HG03108 (cell line): ENCODE results near the gene GADD45GIP1.
A peak's percentile ranks its signal among the peaks of the same experiment; 100 is the strongest.
"Not testable (repeated sequence)": the region's sequence is repeated elsewhere in the genome, so short reads cannot be mapped to it uniquely, and the experiment has no call there.

ENCODE experiments used
- ATAC-seq: cut with Tn5 transposase; IDR thresholded peaks from one replicate; pipeline ENCODE4 v1.9.1; 2021; ENCODE audit warnings: moderate library complexity; ENCODE audit not compliant: unreplicated experiment

Gene GADD45GIP1

GRCh38 chr19:12944104-12944674 is 12.8 kb downstream of the GADD45GIP1 start:
- no peak for ATAC-seq

DNA sequence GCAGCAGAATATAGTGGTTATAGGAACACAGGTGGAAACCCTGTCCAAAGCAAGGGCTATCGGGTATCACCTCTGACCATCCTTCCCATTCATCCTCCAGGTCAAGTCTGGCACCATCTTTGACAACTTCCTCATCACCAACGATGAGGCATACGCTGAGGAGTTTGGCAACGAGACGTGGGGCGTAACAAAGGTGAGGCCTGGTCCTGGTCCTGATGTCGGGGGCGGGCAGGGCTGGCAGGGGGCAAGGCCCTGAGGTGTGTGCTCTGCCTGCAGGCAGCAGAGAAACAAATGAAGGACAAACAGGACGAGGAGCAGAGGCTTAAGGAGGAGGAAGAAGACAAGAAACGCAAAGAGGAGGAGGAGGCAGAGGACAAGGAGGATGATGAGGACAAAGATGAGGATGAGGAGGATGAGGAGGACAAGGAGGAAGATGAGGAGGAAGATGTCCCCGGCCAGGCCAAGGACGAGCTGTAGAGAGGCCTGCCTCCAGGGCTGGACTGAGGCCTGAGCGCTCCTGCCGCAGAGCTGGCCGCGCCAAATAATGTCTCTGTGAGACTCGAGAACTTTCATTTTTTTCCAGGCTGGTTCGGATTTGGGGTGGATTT is 13.5 kb downstream of the GADD45GIP1 start:
- ATAC-seq = no peak

GRCh38 chr19:12940897-12941296 is 16.1 kb downstream of the GADD45GIP1 start:
- ATAC-seq = no peak

DNA sequence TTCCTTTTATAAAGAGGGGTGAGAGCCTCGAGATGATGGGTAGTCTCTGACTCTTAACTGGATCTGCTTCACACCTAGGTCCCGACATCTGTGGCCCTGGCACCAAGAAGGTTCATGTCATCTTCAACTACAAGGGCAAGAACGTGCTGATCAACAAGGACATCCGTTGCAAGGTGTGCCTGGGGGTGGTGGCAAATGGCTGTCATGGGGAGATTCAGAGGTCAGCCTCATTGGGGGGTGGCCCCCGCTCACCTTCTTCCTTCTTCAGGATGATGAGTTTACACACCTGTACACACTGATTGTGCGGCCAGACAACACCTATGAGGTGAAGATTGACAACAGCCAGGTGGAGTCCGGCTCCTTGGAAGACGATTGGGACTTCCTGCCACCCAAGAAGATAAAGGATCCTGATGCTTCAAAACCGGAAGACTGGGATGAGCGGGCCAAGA is 17.0 kb downstream of the GADD45GIP1 start:
- ATAC-seq = no peak

DNA sequence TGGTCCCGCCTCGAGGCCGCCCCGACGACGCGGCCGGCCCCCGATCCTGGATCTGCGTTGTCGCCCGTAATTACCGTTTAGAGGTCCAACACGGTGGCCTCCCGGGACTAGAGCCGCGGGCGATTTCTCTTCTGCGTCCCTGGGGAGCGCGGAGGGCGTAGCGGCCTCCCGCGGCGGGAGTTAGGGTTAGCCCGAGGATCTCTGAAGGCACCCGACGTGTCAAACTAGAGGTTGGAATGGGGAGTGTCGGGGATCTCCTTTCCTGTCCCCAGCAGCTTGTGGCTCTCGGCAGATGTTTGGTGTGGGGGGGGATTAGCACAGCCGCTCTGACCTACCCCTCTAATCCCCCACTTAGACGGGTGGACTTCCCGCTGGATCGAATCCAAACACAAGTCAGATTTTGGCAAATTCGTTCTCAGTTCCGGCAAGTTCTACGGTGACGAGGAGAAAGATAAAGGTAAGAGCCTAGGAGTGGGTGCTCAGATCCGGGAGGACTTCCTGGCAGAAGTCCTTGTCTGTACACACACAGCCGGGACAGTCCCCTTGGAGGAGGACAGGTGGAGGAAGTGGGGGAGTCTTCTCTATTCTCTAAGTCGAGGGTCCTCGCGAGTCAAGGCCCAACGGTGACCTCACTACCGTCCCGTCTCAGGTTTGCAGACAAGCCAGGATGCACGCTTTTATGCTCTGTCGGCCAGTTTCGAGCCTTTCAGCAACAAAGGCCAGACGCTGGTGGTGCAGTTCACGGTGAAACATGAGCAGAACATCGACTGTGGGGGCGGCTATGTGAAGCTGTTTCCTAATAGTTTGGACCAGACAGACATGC is 18.0 kb downstream of the GADD45GIP1 start:
- ATAC-seq = no peak

DNA sequence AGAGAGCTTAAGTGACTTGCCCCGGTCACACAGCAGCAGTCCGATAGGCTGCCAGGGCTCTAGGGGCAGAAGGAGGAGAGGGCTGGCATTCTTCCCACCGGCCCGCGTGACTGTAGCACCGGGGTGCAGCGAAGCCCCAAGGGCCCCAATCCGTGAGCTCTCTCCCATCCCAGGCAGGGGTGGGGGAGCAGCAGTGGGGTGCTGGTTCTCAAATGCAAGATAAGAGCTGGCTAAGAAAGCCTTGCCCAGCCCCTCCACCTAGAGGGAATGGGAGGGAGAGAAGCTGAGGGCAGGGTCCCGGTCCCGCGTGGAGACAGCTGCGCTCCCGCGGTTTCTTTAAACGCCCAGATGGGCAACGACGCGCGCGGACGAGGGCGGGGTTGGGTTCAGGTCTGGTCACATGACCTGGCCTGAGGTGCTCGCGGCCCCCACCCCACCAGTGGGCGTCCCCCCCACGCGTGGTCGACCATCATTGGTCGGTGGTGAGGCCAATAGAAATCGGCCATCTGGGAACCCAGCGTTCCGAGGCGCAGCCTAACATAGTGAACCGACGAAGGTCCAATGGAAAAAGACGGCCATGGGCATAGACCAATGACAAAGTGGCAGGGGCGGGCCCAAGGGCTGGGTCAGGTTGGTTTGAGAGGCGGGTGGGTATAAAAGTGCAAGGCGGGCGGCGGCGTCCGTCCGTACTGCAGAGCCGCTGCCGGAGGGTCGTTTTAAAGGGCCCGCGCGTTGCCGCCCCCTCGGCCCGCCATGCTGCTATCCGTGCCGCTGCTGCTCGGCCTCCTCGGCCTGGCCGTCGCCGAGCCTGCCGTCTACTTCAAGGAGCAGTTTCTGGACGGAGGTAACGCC is 18.9 kb downstream of the GADD45GIP1 start, which contains the start of gene CALR:
CALR (plus strand) TSS at position 683 of the 852 bp plus-strand sequence; CDS start at position 754, 71 bp downstream.
- peak; percentile 76 for ATAC-seq

GRCh38 chr19:12937093-12937926 is 19.7 kb downstream of the GADD45GIP1 start:
- ATAC-seq = no peak

- ATAC-seq = no peak
These were observed 20.4 kb downstream of the GADD45GIP1 start for GRCh38 chr19:12936582-12936981.

DNA sequence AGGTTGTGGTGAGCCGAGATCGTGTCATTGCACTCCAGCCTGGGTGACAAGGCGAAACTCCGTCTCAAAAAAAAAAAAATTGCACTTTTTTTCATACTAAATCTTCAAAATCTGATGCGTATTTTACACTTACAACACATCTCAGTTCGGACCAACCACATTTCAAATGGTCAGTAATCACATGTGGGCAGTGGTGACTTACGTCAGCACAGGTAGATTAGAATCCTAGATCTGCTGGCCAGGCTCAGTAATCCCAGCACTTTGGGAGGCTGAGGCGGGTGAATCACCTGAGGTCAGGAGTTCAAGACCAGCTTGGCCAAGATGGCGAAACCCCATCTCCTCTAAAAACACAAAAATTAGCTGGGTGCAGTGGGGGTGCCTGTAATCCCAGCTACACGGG is 22.0 kb downstream of the GADD45GIP1 start:
- no peak for ATAC-seq

DNA sequence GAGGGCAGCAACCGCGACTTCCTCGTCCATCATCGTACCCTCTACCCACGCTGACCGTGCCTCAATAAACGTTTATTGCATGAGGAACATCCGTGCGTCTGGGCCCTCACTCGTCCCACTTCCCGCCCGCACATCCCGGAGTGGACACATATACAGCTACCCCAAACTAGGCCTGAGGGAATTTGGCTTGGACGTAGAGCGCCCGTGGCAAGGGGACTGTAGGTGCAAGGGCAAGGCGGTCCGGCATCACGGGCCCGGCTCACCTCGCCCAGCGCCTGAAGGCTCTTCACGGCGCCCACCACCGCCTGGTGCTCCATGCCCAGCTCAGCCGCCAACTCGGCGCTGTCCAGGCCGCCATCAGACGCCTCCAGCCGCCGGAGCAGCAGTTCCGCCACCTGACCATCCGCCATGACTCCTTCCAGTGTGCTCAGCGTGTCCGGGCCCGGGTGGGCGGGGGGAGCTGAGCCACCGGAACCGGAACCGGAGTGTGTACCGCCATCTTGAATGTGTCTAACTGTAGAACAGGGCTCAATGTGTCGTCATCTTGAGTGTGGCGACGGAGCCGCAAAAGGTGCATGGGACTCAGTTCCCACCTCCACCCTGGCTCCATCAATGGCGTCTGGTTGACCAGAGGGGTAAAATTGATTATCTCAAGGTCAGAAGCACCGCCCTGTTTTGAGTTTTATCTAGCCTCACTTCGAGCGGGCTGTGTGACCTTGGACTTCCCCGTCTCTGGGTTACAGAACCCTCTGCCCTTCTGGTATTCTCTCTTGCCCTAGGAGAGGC is 23.5 kb downstream of the GADD45GIP1 start, which contains the start of gene FARSA:
FARSA (minus strand) TSS at position 425 of the 786 bp plus-strand sequence; CDS start at position 410, 15 bp downstream.
- peak; percentile 41 for ATAC-seq

DNA sequence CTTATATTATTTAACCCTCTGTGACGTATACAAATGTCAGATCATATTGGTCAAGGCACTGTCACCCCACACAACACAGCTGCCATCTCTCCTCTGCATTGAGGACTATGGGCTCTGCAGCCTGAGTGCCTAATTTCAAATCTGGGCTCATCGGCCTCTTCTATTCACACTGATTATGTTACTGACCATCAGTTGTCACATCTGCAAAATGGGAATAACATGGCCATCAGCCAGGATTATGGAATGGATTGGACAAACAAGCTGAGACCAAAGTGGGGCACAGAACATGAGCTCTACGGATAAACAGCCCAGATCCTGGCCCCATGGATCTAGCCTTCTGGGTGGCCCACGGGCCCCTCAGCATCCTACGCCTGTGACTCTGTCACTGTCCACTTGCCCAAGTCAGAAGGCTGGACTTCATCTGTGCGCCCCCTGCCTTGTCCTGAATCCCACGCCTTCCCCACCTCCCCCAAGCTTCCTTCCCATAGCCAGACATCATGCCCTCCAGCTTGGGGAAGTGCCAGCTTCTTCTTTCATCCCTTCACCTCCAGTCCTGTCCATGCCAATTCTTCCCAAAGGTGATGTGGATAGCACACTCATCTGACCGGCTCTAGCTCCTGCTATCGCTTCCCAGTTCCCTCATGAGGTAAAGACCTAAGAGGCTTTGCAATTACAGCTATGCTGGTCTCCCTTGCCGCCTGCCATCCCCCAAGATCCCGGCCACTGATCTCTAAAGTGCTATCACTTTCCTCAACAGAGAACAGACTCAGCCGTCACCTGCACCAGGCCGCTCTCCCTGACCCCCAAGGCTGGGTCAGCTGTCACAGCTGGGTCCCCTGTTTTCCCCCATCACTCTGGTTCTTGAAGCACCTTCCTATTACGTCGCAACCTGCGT is 24.4 kb downstream of the GADD45GIP1 start:
- no peak for ATAC-seq

GRCh38 chr19:12930002-12930645 is 26.9 kb downstream of the GADD45GIP1 start:
- no peak for ATAC-seq

DNA sequence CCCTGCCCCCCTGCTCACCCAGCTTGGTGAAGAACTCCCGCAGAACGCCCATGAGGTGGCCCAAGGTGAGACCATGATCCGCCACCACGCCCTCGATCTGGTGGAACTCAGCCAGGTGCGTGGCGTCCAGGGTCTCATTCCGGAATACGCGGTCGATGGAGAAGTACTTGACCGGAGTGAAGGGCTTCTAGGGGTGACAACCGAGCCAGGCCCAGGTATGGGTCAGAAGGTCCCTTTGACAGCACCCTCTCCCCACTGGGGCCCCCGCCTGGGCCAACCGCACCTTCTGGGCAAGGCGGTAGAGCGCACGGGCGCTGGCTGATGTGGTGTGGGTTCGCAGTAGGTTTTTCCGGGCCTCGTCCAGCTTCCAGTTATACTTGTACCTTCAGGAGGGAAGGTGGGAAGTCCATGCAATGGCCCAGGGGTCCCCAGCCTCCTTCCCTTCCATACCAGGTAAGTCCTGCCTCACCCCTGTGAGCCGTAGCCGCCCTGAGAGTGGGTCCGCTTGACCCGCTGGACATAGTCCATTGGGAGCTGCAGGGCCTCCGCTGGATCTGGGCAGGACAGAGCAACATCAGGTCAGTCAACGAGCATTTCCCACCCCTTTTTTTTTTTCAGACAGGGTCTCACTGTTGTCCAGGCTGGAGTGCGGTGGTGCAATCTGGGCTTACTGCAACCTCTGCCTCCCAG is 32.3 kb downstream of the GADD45GIP1 start:
- ATAC-seq = no peak

DNA sequence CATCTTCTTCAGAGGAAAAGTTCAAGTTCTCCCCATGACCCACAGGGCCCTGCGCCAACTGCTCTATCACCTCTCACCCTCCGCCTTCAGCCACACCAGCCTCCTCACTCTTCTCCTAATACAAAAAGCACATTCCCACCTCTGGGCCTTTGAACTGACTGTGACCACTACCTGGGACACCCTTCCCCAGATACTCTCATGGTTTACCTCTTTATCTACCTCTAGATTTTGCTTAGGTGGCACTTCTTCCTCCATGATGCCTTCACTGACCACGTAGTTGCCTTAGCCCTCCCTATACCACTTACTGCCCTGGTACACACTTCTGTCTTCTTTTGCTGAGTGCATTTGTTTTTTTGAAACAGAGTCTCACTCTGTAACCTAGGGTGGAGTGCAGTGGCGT is 34.1 kb downstream of the GADD45GIP1 start:
- ATAC-seq = no peak

DNA sequence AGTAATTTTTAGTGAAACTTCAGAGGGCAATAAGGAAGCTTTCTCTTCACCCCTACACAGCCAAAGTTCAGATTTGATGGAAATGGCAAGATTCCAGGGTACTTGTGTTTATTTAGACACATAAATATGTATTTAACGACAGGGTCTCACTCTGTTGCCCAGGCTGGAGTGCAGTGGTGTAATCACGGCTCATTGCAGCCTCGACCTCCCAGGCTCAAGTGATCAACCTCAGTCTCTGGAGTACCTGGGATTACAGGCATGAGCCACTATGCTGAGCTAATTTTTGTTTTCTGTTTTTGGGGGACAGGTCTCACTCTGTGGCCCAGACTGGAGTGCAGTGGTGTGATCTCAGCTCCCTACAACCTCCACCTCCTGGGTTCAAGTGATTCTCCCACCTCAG is 36.0 kb downstream of the GADD45GIP1 start:
- ATAC-seq = no peak

DNA sequence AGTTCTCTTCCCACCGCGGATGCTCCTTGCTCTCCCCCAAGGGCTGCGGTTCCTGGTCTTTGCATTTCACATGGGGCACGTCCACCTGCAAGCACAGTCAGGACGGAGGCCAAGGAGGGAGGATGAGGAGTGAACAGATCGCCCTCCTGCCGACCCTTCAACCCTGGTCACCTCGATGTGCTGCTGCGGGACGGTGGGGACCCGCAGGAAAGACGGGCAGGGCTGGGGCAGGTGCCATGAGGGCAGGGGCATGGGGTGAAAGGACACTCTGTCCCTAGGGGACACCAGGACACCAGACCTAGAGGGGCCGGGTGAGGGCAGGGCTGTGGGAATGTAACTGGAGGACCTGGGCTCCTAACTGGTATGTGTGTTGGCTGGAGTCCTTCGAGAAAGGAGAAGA is 38.8 kb downstream of the GADD45GIP1 start:
- no peak for ATAC-seq

- not testable (repeated sequence) for ATAC-seq
These were observed 41.2 kb downstream of the GADD45GIP1 start for GRCh38 chr19:12915860-12916259.
